DMS 273 (cell line): ENCODE measurements around the gene TVP23C.
"Not testable (repeated sequence)": the region's sequence is repeated elsewhere in the genome, so short reads cannot be mapped to it uniquely, and the experiment has no call there.

ENCODE experiments used
- DNase-seq: peaks from one replicate; lab custom pipeline; 2025; ENCODE audit not compliant: unreplicated experiment; lab: John Stamatoyannopoulos, UW

The TVP23C gene

GRCh38 chr17:15563375-15563857 is at the start of gene TVP23C:
Gene TVP23C (minus strand): TSS chr17:15563483. CDS start chr17:15563448, 35 bp downstream.
- DNase-seq: peak; percentile 68

GRCh38 chr17:15592960-15593359 is 29.7 kb upstream of the TVP23C start:
- DNase-seq: not testable (repeated sequence)

DNA sequence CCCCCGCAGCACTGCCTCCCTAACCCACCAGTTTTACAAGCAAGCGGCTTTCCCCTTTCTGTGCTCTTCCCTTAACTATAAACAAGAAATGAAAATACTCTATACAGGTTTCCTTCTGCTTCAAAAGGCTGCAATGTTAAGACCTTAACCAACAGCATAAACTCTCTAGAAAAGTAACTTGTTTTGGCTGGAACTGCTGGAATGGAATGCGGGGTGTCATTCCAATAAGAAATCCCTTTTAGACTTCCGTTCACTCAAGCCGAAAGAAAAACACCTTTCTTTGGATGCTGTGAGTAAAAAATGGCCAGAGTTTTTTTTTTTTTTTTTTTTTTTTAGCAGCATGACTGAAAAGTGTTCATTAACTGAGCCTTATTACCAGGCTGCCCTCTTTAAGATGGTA is 28.7 kb upstream of the TVP23C start:
- DNase-seq: not testable (repeated sequence)

- not testable (repeated sequence) for DNase-seq
Measured at GRCh38 chr17:15590844-15591243, 27.6 kb upstream of the TVP23C start.

- DNase-seq: not testable (repeated sequence)
Measured at GRCh38 chr17:15589544-15590536, 26.6 kb upstream of the TVP23C start.

DNA sequence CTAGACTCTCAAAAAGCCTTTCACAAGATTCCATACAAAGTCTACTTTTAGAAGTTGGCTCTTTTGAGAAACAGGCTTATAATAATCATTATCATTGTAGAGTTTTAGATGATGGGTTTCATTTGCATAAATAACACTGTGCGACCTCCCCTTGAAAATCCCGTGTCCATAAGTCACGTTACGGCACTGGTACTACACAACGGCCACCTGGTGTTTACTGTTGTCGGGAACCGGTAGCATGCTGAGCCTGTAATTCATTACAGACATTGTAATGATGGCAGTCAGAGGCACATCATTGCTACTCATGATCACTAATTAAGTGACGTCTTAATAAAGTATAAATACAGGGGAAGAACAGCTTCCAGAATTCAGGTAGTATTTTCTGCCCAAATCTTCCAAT is 24.7 kb upstream of the TVP23C start:
- not testable (repeated sequence) for DNase-seq

DNA sequence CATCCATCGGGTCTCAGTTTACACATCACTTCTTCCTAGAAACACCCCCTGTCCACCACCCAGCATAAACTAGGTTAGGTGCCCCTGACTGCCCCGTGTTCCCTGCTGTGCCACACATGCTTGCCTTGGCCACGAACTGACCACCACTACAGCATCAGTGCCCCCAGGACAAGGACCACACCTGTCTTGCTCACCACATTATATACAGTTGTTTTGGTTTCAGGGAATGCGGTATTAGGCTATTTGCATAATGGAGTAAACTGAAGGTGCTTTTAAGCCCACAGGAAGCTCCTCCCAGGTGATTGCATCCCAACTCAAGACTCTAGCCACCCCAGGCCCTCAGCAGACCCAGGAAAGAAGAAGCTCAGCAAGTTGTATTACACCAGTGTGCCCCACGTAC is 20.0 kb upstream of the TVP23C start:
- DNase-seq: not testable (repeated sequence)

DNA sequence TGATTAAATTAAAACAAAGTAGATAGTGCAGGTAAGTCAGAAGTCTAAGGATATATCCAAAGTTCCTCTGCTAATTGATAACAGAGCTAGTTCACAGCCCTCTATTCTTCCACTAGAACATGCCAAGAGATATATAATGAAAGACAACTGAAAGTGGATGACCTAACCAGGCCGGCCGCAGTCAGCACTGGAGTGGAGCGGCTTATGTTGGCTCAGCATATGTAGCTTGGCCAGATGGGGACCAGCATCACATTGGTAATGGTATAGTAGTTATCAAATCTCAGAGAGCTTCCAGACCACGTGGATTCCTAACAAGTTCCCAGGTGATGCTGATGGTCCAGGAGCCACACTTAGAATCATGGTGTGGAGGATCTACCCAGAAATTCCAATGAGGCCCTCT is 18.2 kb upstream of the TVP23C start:
- not testable (repeated sequence) for DNase-seq

GRCh38 chr17:15576848-15577247 is 13.6 kb upstream of the TVP23C start:
- DNase-seq: not testable (repeated sequence)

DNA sequence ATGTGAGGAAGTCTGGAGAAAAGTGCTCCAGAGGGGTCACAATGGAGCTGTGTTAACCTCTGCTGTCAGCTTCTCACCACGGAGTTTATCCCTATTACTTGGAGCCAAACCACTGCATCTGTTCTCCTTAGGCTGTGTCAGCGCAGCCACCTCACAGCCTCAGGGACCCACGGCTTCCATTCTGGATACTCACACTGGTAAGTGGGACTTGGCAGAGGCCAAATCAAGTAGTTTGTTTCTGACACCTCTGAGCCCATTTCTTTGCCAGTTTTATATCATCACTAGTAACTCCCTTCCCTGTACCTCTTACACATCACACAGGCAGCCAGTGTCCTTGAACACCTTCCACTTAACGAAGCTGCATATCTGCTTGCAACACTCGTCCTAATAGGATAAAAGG is 11.4 kb upstream of the TVP23C start:
- not testable (repeated sequence) for DNase-seq

DNA sequence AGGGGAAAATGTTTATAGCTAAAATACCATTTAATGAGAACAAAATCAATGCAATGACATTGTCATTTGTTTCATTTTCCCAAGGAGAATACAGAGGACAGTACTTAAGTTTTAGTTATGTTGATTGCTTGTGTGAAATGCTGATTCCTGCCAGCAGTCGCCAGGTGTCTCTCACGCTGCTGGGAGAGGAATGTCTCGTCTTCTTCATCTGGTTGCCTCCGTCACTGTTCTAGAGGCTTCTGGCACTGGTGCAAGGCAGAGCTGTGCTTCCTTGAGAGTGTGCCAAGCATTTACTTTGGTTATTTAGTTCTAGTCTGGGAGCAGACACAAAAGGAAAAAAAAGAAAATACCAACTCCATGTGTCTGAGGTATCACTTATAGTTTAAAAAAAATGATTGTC is 10.6 kb upstream of the TVP23C start:
- DNase-seq: not testable (repeated sequence)

GRCh38 chr17:15562613-15563374 is 489 bp downstream of the TVP23C start:
- not testable (repeated sequence) for DNase-seq

- not testable (repeated sequence) for DNase-seq
Measured at GRCh38 chr17:15561439-15561838, 1.8 kb downstream of the TVP23C start.

- DNase-seq: not testable (repeated sequence)
Measured at GRCh38 chr17:15558403-15559105, 4.7 kb downstream of the TVP23C start.

DNA sequence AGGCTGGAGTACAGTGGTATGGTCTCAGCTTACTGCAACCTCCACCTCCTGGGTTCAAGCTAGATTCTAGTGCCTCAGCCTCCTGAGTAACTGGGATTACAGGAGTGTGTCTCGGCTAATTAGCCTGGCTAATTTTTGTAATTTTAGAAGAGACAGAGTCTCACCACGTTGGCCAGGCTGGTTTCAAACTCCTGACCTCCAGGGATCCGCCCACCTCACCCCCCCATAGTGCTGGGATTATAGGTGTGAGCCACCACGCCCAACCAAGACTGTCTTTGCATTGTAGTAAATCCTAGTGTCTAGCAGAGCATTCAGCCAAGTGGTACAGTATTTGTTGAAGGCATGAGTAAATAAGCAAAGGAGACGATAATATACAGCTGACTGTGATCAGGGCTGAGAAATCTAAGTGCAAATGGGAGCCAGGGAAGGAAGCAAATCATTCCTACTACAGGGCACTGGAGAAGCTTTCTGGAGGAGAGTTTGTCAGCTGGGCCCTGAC is 5.9 kb downstream of the TVP23C start:
- DNase-seq: not testable (repeated sequence)

DNA sequence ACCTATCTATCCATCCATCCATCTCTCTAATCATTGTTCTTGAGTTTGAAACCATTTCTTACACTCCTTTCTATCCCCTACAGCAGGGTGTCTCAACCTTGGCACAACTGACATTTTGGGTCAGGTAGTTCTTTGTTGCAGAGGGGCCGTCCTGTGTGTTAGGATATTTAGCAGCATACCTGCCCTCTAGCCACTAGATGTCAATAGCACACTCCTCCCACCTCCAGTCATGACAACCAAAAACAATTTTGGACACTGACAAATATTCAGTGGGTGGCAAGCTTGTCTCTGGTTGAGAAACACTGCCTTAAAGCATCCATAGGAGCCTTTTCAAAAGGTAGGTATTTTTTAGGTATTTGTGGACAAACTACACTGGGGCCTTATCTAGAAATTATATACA is 10.4 kb downstream of the TVP23C start:
- not testable (repeated sequence) for DNase-seq

GRCh38 chr17:15549552-15549951 is 13.7 kb downstream of the TVP23C start:
- not testable (repeated sequence) for DNase-seq

- not testable (repeated sequence) for DNase-seq
Measured at GRCh38 chr17:15546604-15547003, 16.7 kb downstream of the TVP23C start.

DNA sequence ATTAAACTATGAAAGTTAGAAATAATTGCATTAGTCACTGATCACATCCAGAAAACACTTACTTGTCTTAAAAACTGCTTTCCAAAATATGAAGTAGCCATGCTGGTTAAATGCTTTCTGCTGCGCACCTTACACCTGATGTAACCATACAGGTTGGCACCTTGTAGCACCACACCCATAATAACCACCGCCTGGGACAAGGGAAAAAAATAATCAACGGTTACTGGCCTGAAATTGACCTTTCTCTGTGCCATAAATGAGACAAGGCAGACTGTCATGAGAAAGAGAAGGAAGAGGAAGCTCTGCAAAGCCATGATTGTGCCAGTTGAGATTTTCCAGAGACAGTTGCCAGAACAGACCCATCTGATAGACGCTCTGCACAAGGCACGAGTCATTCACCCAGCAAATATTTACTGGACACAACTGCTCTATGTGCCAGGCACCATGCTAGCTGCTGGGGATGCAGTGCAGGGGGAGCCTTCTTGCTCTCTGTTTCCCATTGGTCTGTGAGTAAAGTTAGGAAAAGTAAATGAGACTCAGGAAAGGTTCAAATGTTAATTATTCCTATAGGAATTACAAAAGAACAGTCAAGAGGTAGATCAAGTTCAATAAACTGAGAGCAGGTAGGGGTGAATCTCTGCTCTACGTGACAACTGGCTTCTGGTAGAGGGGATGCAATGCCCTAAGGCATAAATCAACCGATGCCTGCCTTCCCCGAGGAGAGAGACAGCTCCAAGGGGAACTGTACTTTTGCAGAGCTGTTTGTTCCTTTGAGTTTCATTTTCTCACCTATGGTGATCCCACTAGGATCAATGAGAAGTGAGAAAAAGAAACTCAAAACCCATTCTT is 22.7 kb downstream of the TVP23C start:
- not testable (repeated sequence) for DNase-seq

GRCh38 chr17:15533122-15533521 is 30.2 kb downstream of the TVP23C start:
- not testable (repeated sequence) for DNase-seq
